PC-3 (cell line): Measurements from ENCODE around the gene OPA3. TPM values are rescaled to one million over a fixed set of nuclear protein-coding genes. Genes with fewer than 3 reads are reported as not detected.
A peak's percentile ranks its signal among the peaks of the same experiment; 100 is the strongest.

Experiments used
- ATAC-seq: fragments of 200-7000 bp; cut with Tn5 transposase; 2 replicates; pipeline ENCODE4 v1.9.1; 2020; ENCODE audit warnings: mild to moderate bottlenecking, moderate library complexity
- BruUV-seq: library from RNA; stranded (reverse); fragments of 400-500 nt; replicated peaks from 2 replicates; lab custom pipeline; 2021; lab: Mats Ljungman, UMichigan
- CTCF ChIA-PET: fragments of 300-600 bp; sonication (Branson Sonifier 250); formaldehyde crosslinking; loops from one replicate; lab custom pipeline; 2022; ENCODE audit warnings: antibody characterized with exemption; lab: Charles Lee
- POLR2A ChIA-PET: fragments of 300-600 bp; sonication (Branson Sonifier 250); formaldehyde crosslinking; loops from one replicate; lab custom pipeline; 2022; ENCODE audit warnings: antibody characterized with exemption; ENCODE audit not compliant: unreplicated experiment; lab: Charles Lee
- DNase-seq: peaks from one replicate; pipeline ENCODE4 v3.0.0-alpha.2; 2015
- H2AFZ ChIP-seq: fragments of 300-600 bp; sonication (generic); 2 replicates; pipeline ENCODE4 v1.6.0; 2016; ENCODE audit warnings: antibody characterized with exemption, low read length
- H3F3A ChIP-seq: fragments of 300-600 bp; sonication (generic); one replicate; pipeline ENCODE4 v1.6.0; 2017; ENCODE audit warnings: antibody characterized with exemption, low read length, control low read depth, mild to moderate bottlenecking; ENCODE audit not compliant: unreplicated experiment
- H3K27ac ChIP-seq: fragments of 300-600 bp; sonication (generic); 2 replicates; pipeline ENCODE4 v1.5.1; 2016; ENCODE audit warnings: mild to moderate bottlenecking, low read length
- H3K27me3 ChIP-seq: fragments of 300-600 bp; sonication (generic); 2 replicates; pipeline ENCODE4 v1.6.1; 2016; ENCODE audit warnings: low read length, mixed read lengths
- H3K36me3 ChIP-seq: fragments of 300-600 bp; sonication (generic); 2 replicates; pipeline ENCODE4 v1.6.1; 2016; ENCODE audit warnings: low read depth, mixed run types, low read length, mixed read lengths
- H3K4me1 ChIP-seq: fragments of 300-600 bp; sonication (generic); 2 replicates; pipeline ENCODE4 v1.5.1; 2016; ENCODE audit warnings: low read length; ENCODE audit not compliant: insufficient read depth
- H3K4me2 ChIP-seq: fragments of 300-600 bp; sonication (generic); 2 replicates; pipeline ENCODE4 v1.6.0; 2016; ENCODE audit warnings: low read length
- H3K4me3 ChIP-seq: fragments of 300-600 bp; sonication (generic); 2 replicates; pipeline ENCODE4 v1.5.1; 2016; ENCODE audit warnings: mild to moderate bottlenecking, low read length, mixed read lengths
- H3K79me2 ChIP-seq: fragments of 300-600 bp; sonication (generic); 2 replicates; pipeline ENCODE4 v1.6.1; 2017; ENCODE audit warnings: low read length, mixed read lengths
- H3K9ac ChIP-seq: fragments of 300-600 bp; sonication (generic); 2 replicates; pipeline ENCODE4 v1.6.0; 2016; ENCODE audit warnings: mild to moderate bottlenecking, low read length
- H3K9me2 ChIP-seq: fragments of 300-600 bp; sonication (generic); replicated peaks from 2 replicates; pipeline ENCODE4 v1.6.1; 2016; ENCODE audit warnings: mixed run types, low read length, mixed read lengths
- H3K9me3 ChIP-seq: fragments of 300-600 bp; sonication (generic); 2 replicates; pipeline ENCODE4 v1.6.1; 2016; ENCODE audit warnings: low read length, mixed read lengths
- H4K20me1 ChIP-seq: fragments of 300-600 bp; sonication (generic); 2 replicates; pipeline ENCODE4 v1.6.1; 2016; ENCODE audit warnings: low read length, mixed read lengths
- EZH2 ChIP-seq: fragments of 300-600 bp; sonication (generic); IDR thresholded peaks from one replicate; pipeline ENCODE4 v1.6.1; 2017; ENCODE audit warnings: antibody characterized with exemption, mild to moderate bottlenecking, low read length; ENCODE audit not compliant: unreplicated experiment
- EZH2phosphoT487 ChIP-seq: fragments of 300-600 bp; sonication (generic); IDR thresholded peaks from 2 replicates; pipeline ENCODE4 v1.6.1; 2018; ENCODE audit warnings: mild to moderate bottlenecking, antibody characterized with exemption, low read length, borderline replicate concordance
- intact Hi-C: fragments of 100-400 bp; cut with micrococcal nuclease; formaldehyde crosslinking; loops from 2 replicates; pipeline ENCODE4 v1.9.0; 2023
- total RNA-seq: library from RNA; depleted of rRNA; stranded (reverse); fragments of >200 nt; gene quantifications from 2 replicates; pipeline ENCODE4 v1.2.3, GENCODE V29; 2014
- TF ChIP-seq, protein P1 (sequence below): fragments of 300-600 bp; sonication (generic); conservative IDR thresholded peaks from 2 replicates; pipeline ENCODE4 v1.5.1; 2017; ENCODE audit warnings: antibody characterized with exemption, low read depth, mild to moderate bottlenecking, low read length

OPA3 gene
- total RNA-seq, 1 experiment from 2014 or later: 9.4 TPM

DNA sequence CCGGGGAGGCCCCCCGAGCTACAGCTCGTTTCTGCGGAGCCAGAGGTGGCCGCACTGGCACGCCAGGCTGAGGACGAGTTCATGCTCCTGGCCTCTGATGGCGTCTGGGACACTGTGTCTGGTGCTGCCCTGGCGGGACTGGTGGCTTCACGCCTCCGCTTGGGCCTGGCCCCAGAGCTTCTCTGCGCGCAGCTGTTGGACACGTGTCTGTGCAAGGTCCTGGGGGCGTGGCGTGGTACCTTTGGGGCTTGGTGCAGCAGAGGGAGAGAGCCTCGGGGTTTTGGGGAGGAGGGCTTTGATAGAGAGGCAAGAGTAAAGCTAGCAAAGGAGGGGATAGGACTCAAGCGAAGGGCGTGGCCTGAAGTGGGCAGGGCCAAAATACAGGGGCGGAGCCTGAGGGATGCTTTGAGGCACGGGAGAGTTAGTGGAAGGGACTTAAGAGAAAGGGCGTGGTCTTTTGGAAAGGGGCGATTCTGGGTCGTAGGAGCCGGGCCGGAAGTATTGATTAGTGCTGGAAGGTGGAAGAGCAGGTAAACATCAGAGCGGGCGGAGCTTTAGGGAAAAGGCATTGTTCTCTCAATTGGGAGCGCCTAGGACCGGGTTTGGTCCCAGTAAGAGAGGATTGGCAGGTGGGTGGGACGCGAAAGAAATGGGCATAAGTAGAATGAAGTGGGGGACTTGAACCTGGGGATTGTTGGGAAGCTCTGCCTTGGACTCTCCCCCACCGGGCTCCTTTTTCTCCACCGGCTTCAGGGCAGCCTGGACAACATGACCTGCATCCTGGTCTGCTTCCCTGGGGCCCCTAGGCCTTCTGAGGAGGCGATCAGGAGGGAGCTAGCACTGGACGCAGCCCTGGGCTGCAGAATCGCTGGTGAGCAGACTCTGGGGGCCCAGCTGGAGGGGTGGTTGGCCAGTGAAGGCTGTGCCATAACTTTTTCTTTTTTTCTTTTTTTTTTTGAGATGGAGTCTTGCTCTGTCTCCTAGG lies 85.1 kb downstream of the OPA3 start:
- Histone ChIP-seq H3K4me3 (no peak overlapping the region), H4K20me1 (no peaks in the 10 kb centered on the region), H3K27me3 (no peaks in the 10 kb centered on the region), H3F3A (no peaks in the 10 kb centered on the region), H2AFZ (no peak overlapping the region), H3K4me1 (peaks cover 7% of the 10 kb centered on the region; the same call in 1 of the 2 replicates), H3K36me3 (no peaks in the 10 kb centered on the region), H3K9ac (no peak overlapping the region), H3K4me2 (no peak overlapping the region), H3K27ac (no peak overlapping the region), H3K79me2 (no peaks in the 10 kb centered on the region), H3K9me2 (no peaks in the 10 kb centered on the region), H3K9me3 (no peaks in the 10 kb centered on the region)
- BruUV-seq: no TSS peak
- intact Hi-C loops: loop anchor here (10.0 kb wide), 1 partner anchor 145 kb away; no protein-coding TSS in a partner anchor
- ATAC-seq (peak; percentile 12; the same call in 1 of the 2 replicates), DNase-seq (peak; percentile 42)
- TF ChIP-seq EZH2phosphoT487: no peak
- TF ChIP-seq, protein P1, sequence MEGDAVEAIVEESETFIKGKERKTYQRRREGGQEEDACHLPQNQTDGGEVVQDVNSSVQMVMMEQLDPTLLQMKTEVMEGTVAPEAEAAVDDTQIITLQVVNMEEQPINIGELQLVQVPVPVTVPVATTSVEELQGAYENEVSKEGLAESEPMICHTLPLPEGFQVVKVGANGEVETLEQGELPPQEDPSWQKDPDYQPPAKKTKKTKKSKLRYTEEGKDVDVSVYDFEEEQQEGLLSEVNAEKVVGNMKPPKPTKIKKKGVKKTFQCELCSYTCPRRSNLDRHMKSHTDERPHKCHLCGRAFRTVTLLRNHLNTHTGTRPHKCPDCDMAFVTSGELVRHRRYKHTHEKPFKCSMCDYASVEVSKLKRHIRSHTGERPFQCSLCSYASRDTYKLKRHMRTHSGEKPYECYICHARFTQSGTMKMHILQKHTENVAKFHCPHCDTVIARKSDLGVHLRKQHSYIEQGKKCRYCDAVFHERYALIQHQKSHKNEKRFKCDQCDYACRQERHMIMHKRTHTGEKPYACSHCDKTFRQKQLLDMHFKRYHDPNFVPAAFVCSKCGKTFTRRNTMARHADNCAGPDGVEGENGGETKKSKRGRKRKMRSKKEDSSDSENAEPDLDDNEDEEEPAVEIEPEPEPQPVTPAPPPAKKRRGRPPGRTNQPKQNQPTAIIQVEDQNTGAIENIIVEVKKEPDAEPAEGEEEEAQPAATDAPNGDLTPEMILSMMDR: no peak
- no peak for TF ChIP-seq EZH2
- CTCF ChIA-PET: interaction anchor here (0.6 kb wide), 1 partner anchor 97 kb away, joined by 4 read pairs; no protein-coding TSS in a partner anchor
- POLR2A ChIA-PET: no interaction called here

DNA sequence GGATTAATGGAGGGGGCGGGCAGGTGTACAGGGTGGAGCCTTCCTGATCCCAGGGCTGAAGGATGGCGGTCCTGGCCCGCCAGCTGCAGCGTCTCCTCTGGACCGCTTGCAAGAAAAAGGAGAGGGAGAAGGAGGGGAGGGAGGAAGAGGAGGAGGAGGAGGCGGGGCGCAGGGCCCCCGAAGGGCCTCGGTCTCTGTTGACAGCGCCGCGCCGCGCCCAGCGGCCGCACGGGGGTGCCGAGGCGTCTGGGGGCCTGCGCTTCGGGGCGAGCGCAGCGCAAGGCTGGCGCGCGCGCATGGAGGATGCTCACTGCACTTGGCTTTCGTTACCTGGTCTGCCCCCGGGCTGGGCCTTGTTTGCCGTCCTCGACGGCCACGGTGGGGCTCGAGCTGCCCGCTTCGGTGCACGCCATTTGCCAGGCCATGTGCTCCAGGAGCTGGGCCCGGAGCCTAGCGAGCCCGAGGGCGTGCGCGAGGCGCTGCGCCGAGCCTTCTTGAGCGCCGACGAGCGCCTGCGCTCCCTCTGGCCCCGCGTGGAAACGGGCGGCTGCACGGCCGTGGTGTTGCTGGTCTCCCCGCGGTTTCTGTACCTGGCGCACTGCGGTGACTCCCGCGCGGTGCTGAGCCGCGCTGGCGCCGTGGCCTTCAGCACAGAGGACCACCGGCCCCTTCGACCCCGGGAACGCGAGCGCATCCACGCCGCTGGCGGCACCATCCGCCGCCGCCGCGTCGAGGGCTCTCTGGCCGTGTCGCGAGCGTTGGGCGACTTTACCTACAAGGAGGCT lies 86.0 kb downstream of the OPA3 start, which contains the start of gene PPM1N:
Gene PPM1N, plus strand, starts transcription at position 33 of the 785 bp plus-strand sequence. Its CDS starts 30 bp downstream, at position 63.
- Histone ChIP-seq H3K9me3 (no peaks in the 10 kb centered on the region), H2AFZ (peak within 1 kb of the TSS; percentile 85), H3K4me1 (peaks cover 7% of the 10 kb centered on the region; the same call in 1 of the 2 replicates), H3F3A (no peaks in the 10 kb centered on the region), H3K36me3 (no peaks in the 10 kb centered on the region), H3K4me3 (peak within 1 kb of the TSS; percentile 64), H3K27ac (no peak within 1 kb of the TSS), H3K9me2 (no peaks in the 10 kb centered on the region), H3K9ac (0 out of 2 replicates have a peak within 1 kb of the TSS, but pooled peaks have one; percentile 35), H3K27me3 (no peaks in the 10 kb centered on the region), H3K4me2 (peak within 1 kb of the TSS; percentile 88), H3K79me2 (no peaks in the 10 kb centered on the region), H4K20me1 (no peaks in the 10 kb centered on the region)
- ChIA-PET CTCF (interaction anchor here (0.6 kb wide), 1 partner anchor 98 kb away, joined by 4 read pairs; no protein-coding TSS in a partner anchor), POLR2A (no interaction called here)
- TF ChIP-seq, protein P1: peak; percentile 12; the same call in 1 of the 2 replicates
- TF ChIP-seq EZH2phosphoT487: no peak
- peak; percentile 16 for DNase-seq
- intact Hi-C loops: loop anchor here (10.0 kb wide), 1 partner anchor 146 kb away; no protein-coding TSS in a partner anchor
- BruUV-seq: no TSS peak
- ATAC-seq: no peak
